Parathyroid adenoma (tissue), 2 donors: ENCODE results near the gene VAT1L.

Experiments used
- H2AFZ ChIP-seq: fragments of 300-600 bp; sonication (generic); one replicate; pipeline ENCODE4 v1.7.0; 2017; ENCODE audit warnings: antibody characterized with exemption, mild to moderate bottlenecking
- H3K27ac ChIP-seq: fragments of 300-600 bp; sonication (generic); one replicate; pipeline ENCODE4 v1.7.0; 2017
- H3K27me3 ChIP-seq: fragments of 300-600 bp; sonication (generic); one replicate; pipeline ENCODE4 v1.7.0; 2017; ENCODE audit warnings: low read length; ENCODE audit not compliant: control insufficient read depth, insufficient read depth
- H3K36me3 ChIP-seq: fragments of 300-600 bp; sonication (generic); one replicate; pipeline ENCODE4 v1.7.0; 2017; ENCODE audit warnings: low read length; ENCODE audit not compliant: control insufficient read depth, insufficient read depth
- H3K4me1 ChIP-seq: fragments of 300-600 bp; sonication (generic); one replicate; pipeline ENCODE4 v1.7.0; 2017; ENCODE audit warnings: control low read depth
- H3K4me2 ChIP-seq: fragments of 300-600 bp; sonication (generic); one replicate; pipeline ENCODE4 v1.7.0; 2017; ENCODE audit warnings: low read length
- H3K4me3 ChIP-seq: fragments of 300-600 bp; sonication (generic); one replicate; pipeline ENCODE4 v1.7.0; 2017; ENCODE audit warnings: low read depth, low read length
- H3K79me2 ChIP-seq: fragments of 300-600 bp; sonication (generic); one replicate; pipeline ENCODE4 v1.7.0; 2017; ENCODE audit warnings: control low read depth
- H3K9ac ChIP-seq: fragments of 300-600 bp; sonication (generic); one replicate; pipeline ENCODE4 v1.7.0; 2017; ENCODE audit warnings: mild to moderate bottlenecking
- H3K9me3 ChIP-seq: fragments of 300-600 bp; sonication (generic); one replicate; pipeline ENCODE4 v1.7.0; 2017; ENCODE audit warnings: low read length; ENCODE audit not compliant: control insufficient read depth
- CTCF ChIP-seq: fragments of 300-600 bp; sonication (generic); IDR thresholded peaks from one replicate; pipeline ENCODE4 v1.7.0; 2017; ENCODE audit warnings: antibody characterized with exemption, mild to moderate bottlenecking
- donor health status: primary hyperparathyroidism.

Gene VAT1L

DNA sequence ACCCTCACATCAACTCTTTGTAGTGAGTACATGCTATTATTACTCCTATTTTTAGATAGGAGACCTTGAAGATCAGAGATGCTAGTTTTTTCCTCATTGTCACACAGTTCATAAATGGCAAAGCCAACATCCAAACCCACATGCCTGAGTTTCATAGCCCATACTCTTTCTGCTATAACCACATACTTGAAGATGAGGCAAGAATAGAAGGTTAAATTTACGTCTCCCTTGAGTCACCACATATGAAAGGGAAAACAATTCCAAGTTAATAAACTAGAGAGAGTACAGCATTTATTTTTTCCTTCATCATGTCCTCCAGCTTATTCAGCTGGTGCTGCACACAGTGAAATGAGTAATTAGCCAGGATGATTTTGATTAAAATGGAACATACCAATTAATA, 42.4 kb upstream of the VAT1L start:
- Histone ChIP-seq H2AFZ (no peak overlapping the region), H3K27me3 (no peaks in the 10 kb centered on the region), H3K4me3 (no peak overlapping the region), H3K36me3 (no peaks in the 10 kb centered on the region), H3K9me3 (no peaks in the 10 kb centered on the region), H3K4me1 (no peaks in the 10 kb centered on the region), H3K79me2 (no peaks in the 10 kb centered on the region), H3K9ac (no peak overlapping the region), H3K4me2 (no peak overlapping the region), H3K27ac (no peak overlapping the region)
- TF ChIP-seq CTCF: no peak

DNA sequence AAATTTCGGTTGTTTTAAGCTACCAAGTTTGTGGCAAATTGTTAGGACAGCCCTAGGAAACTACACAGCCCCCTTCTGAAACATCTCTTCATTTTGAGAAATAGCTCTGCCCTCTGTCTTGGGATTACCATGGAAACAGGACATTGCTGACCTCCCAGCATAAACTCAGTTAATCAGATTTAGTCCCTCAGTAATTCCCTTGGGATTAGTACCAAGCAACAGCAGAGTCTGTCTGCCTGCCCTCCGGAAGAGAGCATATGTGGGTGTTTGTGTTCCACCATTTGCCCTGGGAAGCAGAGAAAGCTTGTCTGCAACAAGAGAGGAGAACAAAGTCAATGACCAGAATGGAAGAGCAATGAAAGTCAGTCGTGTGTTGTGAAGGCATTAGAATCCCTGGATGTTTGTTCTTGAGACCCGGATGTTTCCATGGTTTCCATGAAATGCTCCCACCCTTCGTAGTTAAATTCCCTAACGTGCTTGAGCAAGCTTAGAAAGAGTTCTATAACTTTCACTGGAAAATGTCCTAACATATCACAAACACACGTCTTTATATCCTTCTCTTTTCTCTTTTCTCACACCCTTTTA, 39.9 kb upstream of the VAT1L start:
- Histone ChIP-seq H2AFZ (no peak overlapping the region), H3K4me1 (no peaks in the 10 kb centered on the region), H3K9me3 (no peaks in the 10 kb centered on the region), H3K27me3 (no peaks in the 10 kb centered on the region), H3K9ac (no peak overlapping the region), H3K4me2 (no peak overlapping the region), H3K36me3 (no peaks in the 10 kb centered on the region), H3K79me2 (no peaks in the 10 kb centered on the region), H3K4me3 (no peak overlapping the region), H3K27ac (no peak overlapping the region)
- TF ChIP-seq CTCF: no peak

DNA sequence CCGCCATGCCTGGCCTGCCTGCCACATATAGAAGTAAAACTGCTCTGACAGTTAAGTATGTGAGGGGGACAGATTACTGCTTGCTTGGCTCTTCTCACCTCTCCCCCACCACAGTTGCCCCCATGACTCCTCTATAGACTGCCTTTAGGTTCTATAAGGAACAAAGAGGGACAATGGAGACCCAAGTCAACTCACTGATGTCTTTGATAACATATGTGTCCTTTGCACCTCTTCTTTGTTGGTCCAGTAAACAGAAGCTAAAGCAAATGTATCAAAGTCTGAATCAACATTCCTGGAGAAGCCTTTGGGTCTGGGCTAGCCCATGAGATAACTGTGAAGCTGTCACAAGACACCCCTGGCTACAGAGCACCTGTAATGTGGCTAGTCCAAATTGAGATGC, 38.9 kb upstream of the VAT1L start:
- H3K4me3 ChIP-seq: no peak overlapping the region
- H3K9me3 ChIP-seq: no peaks in the 10 kb centered on the region
- no peaks in the 10 kb centered on the region for H3K36me3 ChIP-seq
- H3K27me3 ChIP-seq: no peaks in the 10 kb centered on the region
- no peak overlapping the region for H2AFZ ChIP-seq
- no peaks in the 10 kb centered on the region for H3K79me2 ChIP-seq
- no peak for TF ChIP-seq CTCF
- H3K4me2 ChIP-seq: no peak overlapping the region
- no peaks in the 10 kb centered on the region for H3K4me1 ChIP-seq
- H3K9ac ChIP-seq: no peak overlapping the region
- H3K27ac ChIP-seq: no peak overlapping the region

GRCh38 chr16:77758046-77758445, 30.3 kb upstream of the VAT1L start:
- TF ChIP-seq CTCF: no peak
- no peak overlapping the region for H3K4me3 ChIP-seq

DNA sequence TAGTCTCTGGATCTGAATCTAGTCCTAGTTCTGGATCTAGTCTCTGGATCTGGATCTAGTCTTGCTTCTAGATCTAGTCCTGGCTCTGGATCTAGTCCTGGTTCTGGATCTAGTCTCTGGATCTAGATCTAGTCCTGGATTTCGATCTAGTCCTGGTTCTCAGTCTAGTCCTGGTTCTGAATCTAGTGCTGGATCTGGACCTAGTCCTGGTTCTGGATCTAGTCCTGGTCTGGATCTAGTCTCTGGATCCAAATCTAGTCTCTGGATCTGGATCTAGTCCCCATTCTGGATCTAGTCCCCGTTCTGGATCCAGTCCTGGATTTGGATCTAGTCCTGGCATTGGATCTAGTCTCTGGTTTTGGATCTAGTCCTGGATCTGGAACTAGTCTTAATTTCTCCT, 29.9 kb upstream of the VAT1L start:
- no peak for TF ChIP-seq CTCF
- Histone ChIP-seq H3K79me2 (no peaks in the 10 kb centered on the region), H3K27me3 (no peaks in the 10 kb centered on the region), H3K27ac (no peak overlapping the region), H3K4me1 (peaks cover 12% of the 10 kb centered on the region), H3K9ac (no peak overlapping the region), H3K9me3 (no peaks in the 10 kb centered on the region), H3K4me2 (no peak overlapping the region), H3K4me3 (no peak overlapping the region), H3K36me3 (no peaks in the 10 kb centered on the region), H2AFZ (no peak overlapping the region)

More at GRCh38 chr16:77758046-77758445, 30.3 kb upstream of the VAT1L start:
- H3K36me3 ChIP-seq: no peaks in the 10 kb centered on the region
- H3K27ac ChIP-seq: no peak overlapping the region
- no peaks in the 10 kb centered on the region for H3K9me3 ChIP-seq
- H2AFZ ChIP-seq: no peak overlapping the region
- no peak overlapping the region for H3K9ac ChIP-seq
- H3K27me3 ChIP-seq: no peaks in the 10 kb centered on the region
- H3K4me1 ChIP-seq: peaks cover 12% of the 10 kb centered on the region
- H3K79me2 ChIP-seq: no peaks in the 10 kb centered on the region
- no peak overlapping the region for H3K4me2 ChIP-seq
